ENCODE data around the gene NANOS3.

GRCh38 chr19:13868663-13869062 is 8.3 kb upstream of the NANOS3 start:
- TF ChIP-seq CTCF (CRISPR knock-in tag; IDR thresholded peaks at IDR 0.05) = no peak
- TF ChIP-seq EP300 (IDR thresholded peaks at IDR 0.05; ENCODE audit: low read depth in 2 of 2, low read length in 2 of 2) = no peak
- TF ChIP-seq EP300 (CRISPR knock-in tag; IDR thresholded peaks at IDR 0.05; ENCODE audit: borderline replicate concordance) = no peak

All from HepG2 (cell line).